ENCODE results near the gene PEX12.

DNA sequence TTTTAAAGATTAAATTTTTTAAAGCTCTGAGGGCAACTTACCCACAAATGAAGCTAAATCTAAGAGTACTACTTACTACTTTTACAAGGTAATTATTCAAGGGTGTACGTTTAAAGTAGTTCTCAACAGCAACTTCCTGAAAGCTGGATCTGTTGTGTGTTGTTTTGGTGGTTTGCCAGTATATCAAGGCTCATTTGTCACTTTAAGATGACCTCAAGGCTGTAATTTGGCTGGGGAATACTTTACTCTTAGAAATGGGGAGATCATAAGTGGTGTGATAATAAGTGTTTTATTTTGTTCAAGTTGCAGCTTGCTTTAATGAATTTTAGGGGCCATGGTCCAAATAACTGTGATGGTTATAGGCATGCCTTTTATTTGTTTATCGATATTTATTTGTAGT is 39.1 kb upstream of the PEX12 start:
- TF ChIP-seq POLR2A (IDR thresholded peaks at IDR 0.05) (no peak), CTCF (IDR thresholded peaks at IDR 0.05) (no peak)

Data from uterus (tissue), 2 donors.